HepG2 (cell line): Measurements from ENCODE around the gene RTEL1. TPM values are rescaled to one million over a fixed set of nuclear protein-coding genes. Genes with fewer than 3 reads are reported as not detected.
A peak's percentile ranks its signal among the peaks of the same experiment; 100 is the strongest.

Source experiments
- DNMT3B ChIP-seq: conservative IDR thresholded peaks from 2 replicates; pipeline ENCODE4 v1.6.1; 2016; ENCODE audit warnings: missing biosample characterization, control low read depth
- GPN1 ChIP-seq: sonication (generic); formaldehyde crosslinking; IDR thresholded peaks from 2 replicates; pipeline ENCODE4 v1.5.1; 2020; ENCODE audit warnings: missing genetic modification reagents, borderline replicate concordance
- HHEX ChIP-seq: IDR thresholded peaks from 2 replicates; pipeline ENCODE4 v1.6.1; 2016; ENCODE audit warnings: control low read depth
- HOXA5 ChIP-seq: sonication (generic); formaldehyde crosslinking; IDR thresholded peaks from 2 replicates; pipeline ENCODE4 v1.4.0; 2020; ENCODE audit warnings: missing genetic modification reagents
- HOXA7 ChIP-seq: sonication (generic); formaldehyde crosslinking; IDR thresholded peaks from 2 replicates; pipeline ENCODE4 v1.8.1; 2022; ENCODE audit warnings: mild to moderate bottlenecking, missing genetic modification reagents, moderate library complexity
- IKZF4 ChIP-seq: sonication (generic); formaldehyde crosslinking; IDR thresholded peaks from 2 replicates; pipeline ENCODE4 v1.5.1; 2020; ENCODE audit warnings: borderline replicate concordance, mild to moderate bottlenecking, low read depth, missing genetic modification reagents; ENCODE audit errors: not compliant biosample characterization
- KDM2A ChIP-seq: sonication (generic); formaldehyde crosslinking; IDR thresholded peaks from 2 replicates; pipeline ENCODE4 v1.4.0; 2020; ENCODE audit warnings: low read depth, missing genetic modification reagents, borderline replicate concordance
- MEIS2 ChIP-seq: sonication (generic); formaldehyde crosslinking; IDR thresholded peaks from 2 replicates; pipeline ENCODE4 v1.9.0; 2021; ENCODE audit warnings: mild to moderate bottlenecking, missing genetic modification reagents
- MYNN ChIP-seq: sonication (generic); formaldehyde crosslinking; IDR thresholded peaks from 2 replicates; pipeline ENCODE4 v1.4.0; 2020; ENCODE audit warnings: mild to moderate bottlenecking, low read depth, missing genetic modification reagents
- NFRKB ChIP-seq: fragments of 450-650 bp; IDR thresholded peaks from 2 replicates; pipeline ENCODE4 v1.6.1; 2017
- NRL ChIP-seq: sonication (generic); formaldehyde crosslinking; IDR thresholded peaks from 2 replicates; pipeline ENCODE4 v1.5.0; 2020; ENCODE audit warnings: missing genetic modification reagents, mild to moderate bottlenecking, moderate library complexity, borderline replicate concordance
- YY1 ChIP-seq: IDR thresholded peaks from 2 replicates; pipeline ENCODE4 v1.6.1; 2011; ENCODE audit warnings: low read length, low read depth, moderate library complexity, mild to moderate bottlenecking; ENCODE audit not compliant: insufficient read depth, insufficient replicate concordance
- ZBTB8A ChIP-seq: sonication (generic); formaldehyde crosslinking; IDR thresholded peaks from 2 replicates; pipeline ENCODE4 v1.4.0; 2020; ENCODE audit warnings: mild to moderate bottlenecking, low read depth, missing genetic modification reagents, borderline replicate concordance
- ZNF431 ChIP-seq: sonication (generic); formaldehyde crosslinking; IDR thresholded peaks from 2 replicates; pipeline ENCODE4 v1.9.0; 2022; ENCODE audit warnings: missing genetic modification reagents, low read depth, mild to moderate bottlenecking, borderline replicate concordance
- polyA plus RNA-seq, 8 experiments: library from polyadenylated mRNA; depleted of rRNA in 3 of 8; stranded (reverse) in 7 of 8; unstranded in 1 of 8; fragments of >200 nt; fragmentation: Illumina TruSeq in 4 of 8; extraction: Trizol in 4 of 8; gene quantifications; 2 replicates each; pipeline versions ENCODE4 v1.2.1 to v1.2.3, GENCODE V29; 2011 to 2016; ENCODE audit warnings: low read depth in 4 of 8, missing spikeins in 1 of 8, mixed read lengths in 1 of 8; ENCODE audit not compliant: insufficient read depth in 1 of 8
- total RNA-seq, 5 experiments: library from RNA; depleted of rRNA; stranded (reverse); fragments of >200 nt; fragmentation: Illumina TruSeq; extraction: Trizol; gene quantifications; 2 replicates each; pipeline ENCODE4 v1.2.3, GENCODE V29; 2016; ENCODE audit warnings: low read depth in 1 of 5
- TF ChIP-seq, protein P1 (sequence below): sonication (generic); formaldehyde crosslinking; IDR thresholded peaks from 2 replicates; pipeline ENCODE4 v1.4.0; 2020; ENCODE audit warnings: missing genetic modification reagents, borderline replicate concordance
- TF ChIP-seq, protein P2 (sequence below): sonication (generic); formaldehyde crosslinking; IDR thresholded peaks from 2 replicates; pipeline ENCODE4 v1.8.0; 2022; ENCODE audit warnings: low read depth, missing genetic modification reagents
- TF ChIP-seq, protein P3 (sequence below), 2 experiments: fragments of 450-650 bp in 1 of 2; sonication (generic) in 1 of 2; formaldehyde crosslinking; IDR thresholded peaks; 2 replicates each; pipeline versions ENCODE4 v1.5.0 to v1.8.0; 2020 to 2022; ENCODE audit warnings: mild to moderate bottlenecking in 1 of 2, missing genetic modification reagents in 1 of 2
- TF ChIP-seq, protein P4 (sequence below): sonication (generic); formaldehyde crosslinking; IDR thresholded peaks from 2 replicates; pipeline ENCODE4 v1.4.0; 2020; ENCODE audit warnings: mild to moderate bottlenecking, missing genetic modification reagents
- TF ChIP-seq, protein P5 (sequence below): sonication (generic); formaldehyde crosslinking; conservative IDR thresholded peaks from 2 replicates; pipeline ENCODE4 v1.5.0; 2020; ENCODE audit warnings: missing genetic modification reagents
- TF ChIP-seq, protein P6 (sequence below): sonication (generic); formaldehyde crosslinking; IDR thresholded peaks from 2 replicates; pipeline ENCODE4 v1.8.0; 2022; ENCODE audit warnings: mild to moderate bottlenecking, missing genetic modification reagents

RTEL1 gene
- total and polyA plus RNA-seq, 2 of the 13 experiments (the other 11 are each of a cell fraction or from before 2014, with no cell fraction given), result 21.8 to 36.4 TPM

DNA sequence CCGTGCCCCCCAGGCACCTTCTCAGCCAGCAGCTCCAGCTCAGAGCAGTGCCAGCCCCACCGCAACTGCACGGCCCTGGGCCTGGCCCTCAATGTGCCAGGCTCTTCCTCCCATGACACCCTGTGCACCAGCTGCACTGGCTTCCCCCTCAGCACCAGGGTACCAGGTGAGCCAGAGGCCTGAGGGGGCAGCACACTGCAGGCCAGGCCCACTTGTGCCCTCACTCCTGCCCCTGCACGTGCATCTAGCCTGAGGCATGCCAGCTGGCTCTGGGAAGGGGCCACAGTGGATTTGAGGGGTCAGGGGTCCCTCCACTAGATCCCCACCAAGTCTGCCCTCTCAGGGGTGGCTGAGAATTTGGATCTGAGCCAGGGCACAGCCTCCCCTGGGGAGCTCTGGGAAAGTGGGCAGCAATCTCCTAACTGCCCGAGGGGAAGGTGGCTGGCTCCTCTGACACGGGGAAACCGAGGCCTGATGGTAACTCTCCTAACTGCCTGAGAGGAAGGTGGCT is 39.3 kb downstream of the RTEL1 start (continued):
- TF ChIP-seq IKZF4 (CRISPR knock-in tag) (peak; percentile 63), KDM2A (CRISPR knock-in tag) (no peak), DNMT3B (CRISPR knock-in tag) (no peak), MEIS2 (CRISPR knock-in tag) (no peak), HOXA7 (CRISPR knock-in tag) (no peak), HOXA5 (CRISPR knock-in tag) (no peak), HHEX (CRISPR knock-in tag) (no peak), NRL (CRISPR knock-in tag) (peak; percentile 11; the same call in 1 of the 2 replicates), MYNN (CRISPR knock-in tag) (no peak), GPN1 (CRISPR knock-in tag) (no peak), NFRKB (no peak), ZNF431 (CRISPR knock-in tag) (no peak), YY1 (no peak), ZBTB8A (0 out of 2 replicates have a peak, but pooled peaks have one; percentile 41)
- TF ChIP-seq, protein P1, sequence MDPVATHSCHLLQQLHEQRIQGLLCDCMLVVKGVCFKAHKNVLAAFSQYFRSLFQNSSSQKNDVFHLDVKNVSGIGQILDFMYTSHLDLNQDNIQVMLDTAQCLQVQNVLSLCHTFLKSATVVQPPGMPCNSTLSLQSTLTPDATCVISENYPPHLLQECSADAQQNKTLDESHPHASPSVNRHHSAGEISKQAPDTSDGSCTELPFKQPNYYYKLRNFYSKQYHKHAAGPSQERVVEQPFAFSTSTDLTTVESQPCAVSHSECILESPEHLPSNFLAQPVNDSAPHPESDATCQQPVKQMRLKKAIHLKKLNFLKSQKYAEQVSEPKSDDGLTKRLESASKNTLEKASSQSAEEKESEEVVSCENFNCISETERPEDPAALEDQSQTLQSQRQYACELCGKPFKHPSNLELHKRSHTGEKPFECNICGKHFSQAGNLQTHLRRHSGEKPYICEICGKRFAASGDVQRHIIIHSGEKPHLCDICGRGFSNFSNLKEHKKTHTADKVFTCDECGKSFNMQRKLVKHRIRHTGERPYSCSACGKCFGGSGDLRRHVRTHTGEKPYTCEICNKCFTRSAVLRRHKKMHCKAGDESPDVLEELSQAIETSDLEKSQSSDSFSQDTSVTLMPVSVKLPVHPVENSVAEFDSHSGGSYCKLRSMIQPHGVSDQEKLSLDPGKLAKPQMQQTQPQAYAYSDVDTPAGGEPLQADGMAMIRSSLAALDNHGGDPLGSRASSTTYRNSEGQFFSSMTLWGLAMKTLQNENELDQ (CRISPR knock-in tag), result no peak
- TF ChIP-seq, protein P2, sequence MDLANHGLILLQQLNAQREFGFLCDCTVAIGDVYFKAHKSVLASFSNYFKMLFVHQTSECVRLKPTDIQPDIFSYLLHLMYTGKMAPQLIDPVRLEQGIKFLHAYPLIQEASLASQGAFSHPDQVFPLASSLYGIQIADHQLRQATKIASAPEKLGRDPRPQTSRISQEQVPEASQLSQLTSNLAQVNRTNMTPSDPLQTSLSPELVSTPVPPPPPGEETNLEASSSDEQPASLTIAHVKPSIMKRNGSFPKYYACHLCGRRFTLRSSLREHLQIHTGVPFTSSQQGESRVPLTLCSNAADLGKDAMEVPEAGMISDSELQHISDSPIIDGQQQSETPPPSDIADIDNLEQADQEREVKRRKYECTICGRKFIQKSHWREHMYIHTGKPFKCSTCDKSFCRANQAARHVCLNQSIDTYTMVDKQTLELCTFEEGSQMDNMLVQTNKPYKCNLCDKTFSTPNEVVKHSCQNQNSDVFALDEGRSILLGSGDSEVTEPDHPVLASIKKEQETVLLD, result 0 out of 2 replicates have a peak, but pooled peaks have one; percentile 8
- TF ChIP-seq, protein P3, sequence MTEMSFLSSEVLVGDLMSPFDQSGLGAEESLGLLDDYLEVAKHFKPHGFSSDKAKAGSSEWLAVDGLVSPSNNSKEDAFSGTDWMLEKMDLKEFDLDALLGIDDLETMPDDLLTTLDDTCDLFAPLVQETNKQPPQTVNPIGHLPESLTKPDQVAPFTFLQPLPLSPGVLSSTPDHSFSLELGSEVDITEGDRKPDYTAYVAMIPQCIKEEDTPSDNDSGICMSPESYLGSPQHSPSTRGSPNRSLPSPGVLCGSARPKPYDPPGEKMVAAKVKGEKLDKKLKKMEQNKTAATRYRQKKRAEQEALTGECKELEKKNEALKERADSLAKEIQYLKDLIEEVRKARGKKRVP (CRISPR knock-in tag; IDR thresholded peaks at IDR 0.05), result no peak
- TF ChIP-seq, protein P4, sequence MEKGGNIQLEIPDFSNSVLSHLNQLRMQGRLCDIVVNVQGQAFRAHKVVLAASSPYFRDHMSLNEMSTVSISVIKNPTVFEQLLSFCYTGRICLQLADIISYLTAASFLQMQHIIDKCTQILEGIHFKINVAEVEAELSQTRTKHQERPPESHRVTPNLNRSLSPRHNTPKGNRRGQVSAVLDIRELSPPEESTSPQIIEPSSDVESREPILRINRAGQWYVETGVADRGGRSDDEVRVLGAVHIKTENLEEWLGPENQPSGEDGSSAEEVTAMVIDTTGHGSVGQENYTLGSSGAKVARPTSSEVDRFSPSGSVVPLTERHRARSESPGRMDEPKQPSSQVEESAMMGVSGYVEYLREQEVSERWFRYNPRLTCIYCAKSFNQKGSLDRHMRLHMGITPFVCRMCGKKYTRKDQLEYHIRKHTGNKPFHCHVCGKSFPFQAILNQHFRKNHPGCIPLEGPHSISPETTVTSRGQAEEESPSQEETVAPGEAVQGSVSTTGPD (CRISPR knock-in tag), result no peak
- TF ChIP-seq, protein P5, sequence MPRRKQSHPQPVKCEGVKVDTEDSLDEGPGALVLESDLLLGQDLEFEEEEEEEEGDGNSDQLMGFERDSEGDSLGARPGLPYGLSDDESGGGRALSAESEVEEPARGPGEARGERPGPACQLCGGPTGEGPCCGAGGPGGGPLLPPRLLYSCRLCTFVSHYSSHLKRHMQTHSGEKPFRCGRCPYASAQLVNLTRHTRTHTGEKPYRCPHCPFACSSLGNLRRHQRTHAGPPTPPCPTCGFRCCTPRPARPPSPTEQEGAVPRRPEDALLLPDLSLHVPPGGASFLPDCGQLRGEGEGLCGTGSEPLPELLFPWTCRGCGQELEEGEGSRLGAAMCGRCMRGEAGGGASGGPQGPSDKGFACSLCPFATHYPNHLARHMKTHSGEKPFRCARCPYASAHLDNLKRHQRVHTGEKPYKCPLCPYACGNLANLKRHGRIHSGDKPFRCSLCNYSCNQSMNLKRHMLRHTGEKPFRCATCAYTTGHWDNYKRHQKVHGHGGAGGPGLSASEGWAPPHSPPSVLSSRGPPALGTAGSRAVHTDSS (CRISPR knock-in tag), result no peak
- TF ChIP-seq, protein P6, sequence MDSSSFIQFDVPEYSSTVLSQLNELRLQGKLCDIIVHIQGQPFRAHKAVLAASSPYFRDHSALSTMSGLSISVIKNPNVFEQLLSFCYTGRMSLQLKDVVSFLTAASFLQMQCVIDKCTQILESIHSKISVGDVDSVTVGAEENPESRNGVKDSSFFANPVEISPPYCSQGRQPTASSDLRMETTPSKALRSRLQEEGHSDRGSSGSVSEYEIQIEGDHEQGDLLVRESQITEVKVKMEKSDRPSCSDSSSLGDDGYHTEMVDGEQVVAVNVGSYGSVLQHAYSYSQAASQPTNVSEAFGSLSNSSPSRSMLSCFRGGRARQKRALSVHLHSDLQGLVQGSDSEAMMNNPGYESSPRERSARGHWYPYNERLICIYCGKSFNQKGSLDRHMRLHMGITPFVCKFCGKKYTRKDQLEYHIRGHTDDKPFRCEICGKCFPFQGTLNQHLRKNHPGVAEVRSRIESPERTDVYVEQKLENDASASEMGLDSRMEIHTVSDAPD (CRISPR knock-in tag), result no peak
